WTC11 (cell line): ENCODE measurements around the gene NRXN2.

ENCODE experiments used
- E2F5 ChIP-seq: sonication (generic); formaldehyde crosslinking; IDR thresholded peaks from 2 replicates; pipeline ENCODE4 v1.8.1; 2022; ENCODE audit warnings: mild to moderate bottlenecking, moderate library complexity, missing genetic modification reagents
- PREB ChIP-seq: sonication (generic); formaldehyde crosslinking; IDR thresholded peaks from 2 replicates; pipeline ENCODE4 v1.8.1; 2022; ENCODE audit warnings: mild to moderate bottlenecking, missing genetic modification reagents, moderate library complexity, borderline replicate concordance
- TCF7 ChIP-seq: sonication (generic); formaldehyde crosslinking; IDR thresholded peaks from 2 replicates; pipeline ENCODE4 v1.8.0; 2022; ENCODE audit warnings: mild to moderate bottlenecking, low read depth, missing genetic modification reagents, moderate library complexity
- TF ChIP-seq, protein P1 (sequence below): fragments of 200-600 bp; IDR thresholded peaks from 2 replicates; pipeline ENCODE4 v1.8.0; 2022; ENCODE audit warnings: antibody characterized with exemption
- TF ChIP-seq, protein P2 (sequence below): fragments of 250-450 bp; sonication (Bioruptor Pico); IDR thresholded peaks from 2 replicates; pipeline ENCODE4 v1.9.0; 2021; ENCODE audit warnings: mild to moderate bottlenecking, borderline replicate concordance
- TF ChIP-seq, protein P3 (sequence below): sonication (generic); formaldehyde crosslinking; IDR thresholded peaks from 2 replicates; pipeline ENCODE4 v1.8.1; 2023; ENCODE audit warnings: mild to moderate bottlenecking, moderate library complexity, missing genetic modification reagents

- TF ChIP-seq, protein P1, sequence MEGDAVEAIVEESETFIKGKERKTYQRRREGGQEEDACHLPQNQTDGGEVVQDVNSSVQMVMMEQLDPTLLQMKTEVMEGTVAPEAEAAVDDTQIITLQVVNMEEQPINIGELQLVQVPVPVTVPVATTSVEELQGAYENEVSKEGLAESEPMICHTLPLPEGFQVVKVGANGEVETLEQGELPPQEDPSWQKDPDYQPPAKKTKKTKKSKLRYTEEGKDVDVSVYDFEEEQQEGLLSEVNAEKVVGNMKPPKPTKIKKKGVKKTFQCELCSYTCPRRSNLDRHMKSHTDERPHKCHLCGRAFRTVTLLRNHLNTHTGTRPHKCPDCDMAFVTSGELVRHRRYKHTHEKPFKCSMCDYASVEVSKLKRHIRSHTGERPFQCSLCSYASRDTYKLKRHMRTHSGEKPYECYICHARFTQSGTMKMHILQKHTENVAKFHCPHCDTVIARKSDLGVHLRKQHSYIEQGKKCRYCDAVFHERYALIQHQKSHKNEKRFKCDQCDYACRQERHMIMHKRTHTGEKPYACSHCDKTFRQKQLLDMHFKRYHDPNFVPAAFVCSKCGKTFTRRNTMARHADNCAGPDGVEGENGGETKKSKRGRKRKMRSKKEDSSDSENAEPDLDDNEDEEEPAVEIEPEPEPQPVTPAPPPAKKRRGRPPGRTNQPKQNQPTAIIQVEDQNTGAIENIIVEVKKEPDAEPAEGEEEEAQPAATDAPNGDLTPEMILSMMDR, result no peak
- TF ChIP-seq E2F5 (CRISPR knock-in tag), result no peak
- TF ChIP-seq, protein P2, sequence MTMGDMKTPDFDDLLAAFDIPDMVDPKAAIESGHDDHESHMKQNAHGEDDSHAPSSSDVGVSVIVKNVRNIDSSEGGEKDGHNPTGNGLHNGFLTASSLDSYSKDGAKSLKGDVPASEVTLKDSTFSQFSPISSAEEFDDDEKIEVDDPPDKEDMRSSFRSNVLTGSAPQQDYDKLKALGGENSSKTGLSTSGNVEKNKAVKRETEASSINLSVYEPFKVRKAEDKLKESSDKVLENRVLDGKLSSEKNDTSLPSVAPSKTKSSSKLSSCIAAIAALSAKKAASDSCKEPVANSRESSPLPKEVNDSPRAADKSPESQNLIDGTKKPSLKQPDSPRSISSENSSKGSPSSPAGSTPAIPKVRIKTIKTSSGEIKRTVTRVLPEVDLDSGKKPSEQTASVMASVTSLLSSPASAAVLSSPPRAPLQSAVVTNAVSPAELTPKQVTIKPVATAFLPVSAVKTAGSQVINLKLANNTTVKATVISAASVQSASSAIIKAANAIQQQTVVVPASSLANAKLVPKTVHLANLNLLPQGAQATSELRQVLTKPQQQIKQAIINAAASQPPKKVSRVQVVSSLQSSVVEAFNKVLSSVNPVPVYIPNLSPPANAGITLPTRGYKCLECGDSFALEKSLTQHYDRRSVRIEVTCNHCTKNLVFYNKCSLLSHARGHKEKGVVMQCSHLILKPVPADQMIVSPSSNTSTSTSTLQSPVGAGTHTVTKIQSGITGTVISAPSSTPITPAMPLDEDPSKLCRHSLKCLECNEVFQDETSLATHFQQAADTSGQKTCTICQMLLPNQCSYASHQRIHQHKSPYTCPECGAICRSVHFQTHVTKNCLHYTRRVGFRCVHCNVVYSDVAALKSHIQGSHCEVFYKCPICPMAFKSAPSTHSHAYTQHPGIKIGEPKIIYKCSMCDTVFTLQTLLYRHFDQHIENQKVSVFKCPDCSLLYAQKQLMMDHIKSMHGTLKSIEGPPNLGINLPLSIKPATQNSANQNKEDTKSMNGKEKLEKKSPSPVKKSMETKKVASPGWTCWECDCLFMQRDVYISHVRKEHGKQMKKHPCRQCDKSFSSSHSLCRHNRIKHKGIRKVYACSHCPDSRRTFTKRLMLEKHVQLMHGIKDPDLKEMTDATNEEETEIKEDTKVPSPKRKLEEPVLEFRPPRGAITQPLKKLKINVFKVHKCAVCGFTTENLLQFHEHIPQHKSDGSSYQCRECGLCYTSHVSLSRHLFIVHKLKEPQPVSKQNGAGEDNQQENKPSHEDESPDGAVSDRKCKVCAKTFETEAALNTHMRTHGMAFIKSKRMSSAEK, result no peak
- TF ChIP-seq, protein P3, sequence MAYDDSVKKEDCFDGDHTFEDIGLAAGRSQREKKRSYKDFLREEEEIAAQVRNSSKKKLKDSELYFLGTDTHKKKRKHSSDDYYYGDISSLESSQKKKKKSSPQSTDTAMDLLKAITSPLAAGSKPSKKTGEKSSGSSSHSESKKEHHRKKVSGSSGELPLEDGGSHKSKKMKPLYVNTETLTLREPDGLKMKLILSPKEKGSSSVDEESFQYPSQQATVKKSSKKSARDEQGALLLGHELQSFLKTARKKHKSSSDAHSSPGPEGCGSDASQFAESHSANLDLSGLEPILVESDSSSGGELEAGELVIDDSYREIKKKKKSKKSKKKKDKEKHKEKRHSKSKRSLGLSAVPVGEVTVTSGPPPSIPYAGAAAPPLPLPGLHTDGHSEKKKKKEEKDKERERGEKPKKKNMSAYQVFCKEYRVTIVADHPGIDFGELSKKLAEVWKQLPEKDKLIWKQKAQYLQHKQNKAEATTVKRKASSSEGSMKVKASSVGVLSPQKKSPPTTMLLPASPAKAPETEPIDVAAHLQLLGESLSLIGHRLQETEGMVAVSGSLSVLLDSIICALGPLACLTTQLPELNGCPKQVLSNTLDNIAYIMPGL (CRISPR knock-in tag), result no peak
- no peak for TF ChIP-seq TCF7 (CRISPR knock-in tag)
- no peak for TF ChIP-seq PREB (CRISPR knock-in tag)
Observed at GRCh38 chr11:64594159-64594939, 128.6 kb downstream of the NRXN2 start.
